ENCODE measurements around the gene PPP1R26.

Gene PPP1R26

DNA sequence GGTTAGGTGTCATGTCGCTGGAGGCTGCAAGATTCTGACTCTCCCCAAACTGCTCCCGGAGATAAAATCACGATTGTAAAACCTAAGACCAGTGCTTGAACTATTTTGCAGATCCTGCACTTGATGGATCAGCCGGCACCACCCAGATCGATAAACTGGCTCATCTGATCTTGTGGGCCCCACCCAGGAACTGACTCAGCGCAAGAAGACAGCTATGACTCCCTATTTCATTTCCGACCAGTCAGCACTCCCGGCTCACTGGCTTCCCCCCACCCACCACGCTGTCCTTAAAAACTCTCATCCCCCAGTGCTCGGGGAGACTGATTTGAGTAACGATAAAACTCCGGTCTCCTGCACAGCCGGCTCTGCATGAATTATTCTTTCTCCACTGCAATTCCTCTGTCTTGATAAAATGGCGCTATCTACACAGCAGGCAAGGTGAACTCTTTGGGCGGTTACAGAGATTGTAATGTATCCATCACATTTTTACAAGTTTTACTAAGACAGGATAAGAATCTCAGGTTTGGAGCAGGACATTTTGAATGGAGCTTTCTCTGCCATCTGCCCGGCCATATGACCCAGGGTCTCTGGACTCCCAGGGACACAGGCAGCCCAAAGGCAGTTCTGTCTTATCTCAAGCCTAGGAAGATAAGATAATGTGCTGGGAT is 10.6 kb upstream of the PPP1R26 start:
- CTCF ChIA-PET = no interaction called here
- no peak for DNase-seq (ENCODE audit: extremely low spot score)
- POLR2A ChIA-PET = no interaction called here

DNA sequence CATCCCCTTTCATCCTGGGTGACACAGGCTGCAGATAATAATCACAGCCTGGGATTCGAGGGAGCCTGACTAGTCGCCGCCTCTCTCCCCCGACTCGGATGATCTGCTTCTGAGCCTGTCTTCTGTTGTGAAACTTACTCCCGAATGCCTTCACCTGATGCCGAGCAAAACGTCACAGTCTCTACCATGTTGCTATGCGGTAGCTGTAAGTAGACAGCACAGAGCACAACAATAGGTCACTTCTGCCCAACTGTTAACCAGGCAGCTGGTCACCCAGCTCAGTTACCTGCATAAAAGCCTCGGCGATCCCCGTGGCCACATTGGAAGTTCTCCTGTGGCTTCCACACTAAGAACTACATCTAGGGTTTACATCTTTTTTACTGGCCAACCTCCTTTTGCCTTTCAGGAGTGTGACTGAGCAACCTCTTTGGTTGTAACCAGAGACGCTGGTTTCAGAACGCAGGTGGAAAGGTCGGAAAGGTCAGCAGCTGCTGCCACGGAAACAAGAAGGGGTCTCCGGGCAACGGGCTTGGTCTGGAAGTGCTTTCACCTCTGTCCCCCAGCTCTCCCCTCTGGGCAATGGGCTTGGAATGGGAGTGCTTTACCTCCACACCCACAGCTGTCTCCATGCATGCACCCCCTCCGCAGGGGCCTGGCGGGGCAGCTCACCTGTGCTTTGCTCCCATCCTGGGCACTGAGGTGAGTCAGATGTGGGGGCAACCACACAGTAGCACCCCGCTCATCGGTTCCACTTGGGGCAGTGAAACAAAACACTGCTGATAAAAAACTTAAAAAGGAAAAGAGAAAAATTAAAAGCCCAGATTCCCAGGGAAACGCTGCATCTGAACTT is 7.6 kb upstream of the PPP1R26 start:
- POLR2A ChIA-PET = no interaction called here
- CTCF ChIA-PET = no interaction called here
- TF ChIP-seq, protein P1, sequence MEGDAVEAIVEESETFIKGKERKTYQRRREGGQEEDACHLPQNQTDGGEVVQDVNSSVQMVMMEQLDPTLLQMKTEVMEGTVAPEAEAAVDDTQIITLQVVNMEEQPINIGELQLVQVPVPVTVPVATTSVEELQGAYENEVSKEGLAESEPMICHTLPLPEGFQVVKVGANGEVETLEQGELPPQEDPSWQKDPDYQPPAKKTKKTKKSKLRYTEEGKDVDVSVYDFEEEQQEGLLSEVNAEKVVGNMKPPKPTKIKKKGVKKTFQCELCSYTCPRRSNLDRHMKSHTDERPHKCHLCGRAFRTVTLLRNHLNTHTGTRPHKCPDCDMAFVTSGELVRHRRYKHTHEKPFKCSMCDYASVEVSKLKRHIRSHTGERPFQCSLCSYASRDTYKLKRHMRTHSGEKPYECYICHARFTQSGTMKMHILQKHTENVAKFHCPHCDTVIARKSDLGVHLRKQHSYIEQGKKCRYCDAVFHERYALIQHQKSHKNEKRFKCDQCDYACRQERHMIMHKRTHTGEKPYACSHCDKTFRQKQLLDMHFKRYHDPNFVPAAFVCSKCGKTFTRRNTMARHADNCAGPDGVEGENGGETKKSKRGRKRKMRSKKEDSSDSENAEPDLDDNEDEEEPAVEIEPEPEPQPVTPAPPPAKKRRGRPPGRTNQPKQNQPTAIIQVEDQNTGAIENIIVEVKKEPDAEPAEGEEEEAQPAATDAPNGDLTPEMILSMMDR (IDR thresholded peaks at IDR 0.05; ENCODE audit: control extremely low read depth, extremely low read depth, low read depth, missing control alignments) = no peak
- DNase-seq (ENCODE audit: extremely low spot score) = no peak

More for the DNA sequence above, 10.6 kb upstream of the PPP1R26 start:
- TF ChIP-seq, protein P1 (IDR thresholded peaks at IDR 0.05; ENCODE audit: control extremely low read depth, extremely low read depth, low read depth, missing control alignments) = no peak

DNA sequence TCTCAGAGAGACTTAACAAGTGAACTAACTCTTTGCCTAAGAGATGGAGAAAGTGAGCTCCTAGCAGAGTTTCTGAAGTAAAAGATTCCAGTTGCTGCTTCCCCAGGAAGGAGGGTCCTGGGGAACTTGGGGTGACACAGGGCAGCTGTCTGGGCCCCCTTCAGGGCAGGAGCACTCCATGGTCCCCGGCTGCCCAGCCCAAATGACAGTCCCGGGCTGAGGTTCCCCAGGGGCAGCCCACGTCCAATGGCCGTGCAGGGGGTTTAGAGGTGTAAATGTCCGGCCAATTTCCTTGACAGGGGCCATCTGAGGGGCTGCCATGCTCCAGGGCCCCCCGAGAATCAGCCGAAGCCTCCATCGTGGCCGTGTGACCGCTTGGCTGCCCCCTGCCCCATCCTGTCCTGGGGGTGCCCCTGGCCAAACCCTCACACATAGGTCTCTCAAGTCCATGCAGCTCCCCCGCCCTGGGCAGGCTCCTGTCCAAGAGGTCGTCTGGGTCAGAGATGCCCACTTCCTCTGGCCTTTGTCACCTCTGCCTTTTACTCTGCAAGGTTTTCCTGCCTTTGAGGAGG is 5.5 kb upstream of the PPP1R26 start:
- TF ChIP-seq, protein P1 (IDR thresholded peaks at IDR 0.05; ENCODE audit: control extremely low read depth, extremely low read depth, low read depth, missing control alignments) = no peak
- ChIA-PET POLR2A (no interaction called here), CTCF (no interaction called here)
- DNase-seq (ENCODE audit: extremely low spot score) = no peak

DNA sequence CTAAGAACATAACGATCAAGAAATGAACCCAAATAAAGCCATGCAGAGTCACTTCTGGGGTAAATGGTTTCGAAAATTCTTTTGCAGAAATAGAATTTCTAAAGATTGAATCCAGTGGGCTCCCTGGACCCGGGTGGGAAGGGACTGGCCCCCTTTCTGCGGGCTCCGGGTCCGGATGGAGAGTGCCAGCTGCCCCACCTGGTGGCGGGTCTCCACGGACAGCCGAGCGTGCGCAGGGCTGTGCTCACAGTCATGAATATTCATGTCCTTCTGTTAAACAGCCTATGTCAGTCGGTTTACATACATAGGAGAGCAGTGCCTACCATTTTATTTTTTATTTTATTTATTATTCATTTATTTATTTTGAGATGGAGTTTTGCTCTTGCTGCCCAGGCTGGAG is 4.7 kb upstream of the PPP1R26 start:
- DNase-seq (ENCODE audit: extremely low spot score) = no peak
- TF ChIP-seq, protein P1 (IDR thresholded peaks at IDR 0.05; ENCODE audit: control extremely low read depth, extremely low read depth, low read depth, missing control alignments) = peak; percentile 22
- POLR2A ChIA-PET = no interaction called here
- CTCF ChIA-PET = no interaction called here

DNA sequence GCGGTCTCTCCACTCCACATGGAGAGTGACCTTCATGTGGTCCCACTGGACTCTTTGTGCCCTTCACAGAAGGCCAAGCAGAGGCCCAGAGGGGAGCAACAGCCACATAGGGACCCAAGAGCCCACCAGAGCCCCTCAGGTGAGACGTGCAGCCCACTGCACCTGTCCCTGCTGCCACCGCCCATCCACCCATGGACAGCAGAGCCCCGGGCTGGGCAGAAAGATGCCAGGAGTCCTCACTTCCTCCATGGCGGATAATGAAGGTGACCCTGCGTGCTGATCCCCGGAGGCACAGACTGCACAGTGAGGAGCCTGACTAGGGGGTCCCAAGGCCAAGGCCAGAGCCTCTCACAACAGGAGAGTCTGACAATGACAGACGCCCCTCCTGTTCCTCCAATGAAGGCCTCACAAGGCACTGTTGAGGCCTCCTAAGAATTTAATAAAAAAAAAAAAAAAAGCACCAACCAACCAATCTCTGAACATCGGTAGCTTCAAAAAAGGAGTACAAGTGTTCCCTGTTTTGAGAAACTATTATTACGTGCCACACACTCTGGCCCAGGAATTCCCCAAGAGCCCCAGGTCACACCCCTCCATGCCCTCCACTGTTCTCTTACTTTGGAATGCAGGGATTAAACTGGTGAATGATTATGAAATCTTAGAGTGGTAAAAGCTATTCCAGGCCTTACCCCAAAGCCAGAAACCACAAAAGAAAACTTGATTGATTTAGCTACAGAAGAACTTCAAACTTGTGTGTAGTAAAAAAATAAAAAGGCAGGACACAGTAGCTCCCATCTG is 2.8 kb upstream of the PPP1R26 start:
- TF ChIP-seq, protein P1 (IDR thresholded peaks at IDR 0.05; ENCODE audit: control extremely low read depth, extremely low read depth, low read depth, missing control alignments) = no peak
- ChIA-PET CTCF (no interaction called here), POLR2A (no interaction called here)
- DNase-seq (ENCODE audit: extremely low spot score) = no peak

DNA sequence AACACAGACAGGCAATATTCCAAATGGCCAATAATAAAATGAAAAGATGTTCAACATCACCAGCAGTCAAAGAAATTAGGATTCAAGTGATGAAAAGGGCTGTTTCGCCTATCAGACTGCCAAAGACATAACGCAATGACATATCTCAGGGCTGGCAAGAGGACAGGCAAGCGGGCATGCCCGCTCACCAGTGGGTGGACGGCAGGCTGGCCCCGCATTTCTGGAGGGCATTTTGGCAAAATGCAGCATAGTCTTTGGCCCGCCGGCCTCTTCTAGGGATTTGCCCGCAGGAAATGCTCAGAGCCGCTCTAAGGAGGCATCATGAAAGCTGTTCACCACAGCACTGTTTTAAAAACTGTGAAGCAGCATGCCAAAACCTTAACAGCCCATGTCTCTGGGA is 1.4 kb upstream of the PPP1R26 start:
- POLR2A ChIA-PET = no interaction called here
- CTCF ChIA-PET = no interaction called here
- no peak for DNase-seq (ENCODE audit: extremely low spot score)

More for the DNA sequence above, 1.4 kb upstream of the PPP1R26 start:
- TF ChIP-seq, protein P1 (IDR thresholded peaks at IDR 0.05; ENCODE audit: control extremely low read depth, extremely low read depth, low read depth, missing control alignments) = no peak
